Esophagus squamous epithelium (tissue), 5 donors: ENCODE results near the gene CXXC5. TPM values are rescaled to one million over a fixed set of nuclear protein-coding genes. Genes with fewer than 3 reads are reported as not detected.
"Not testable (repeated sequence)": the region's sequence is repeated elsewhere in the genome, so short reads cannot be mapped to it uniquely, and the experiment has no call there.

ENCODE experiments used
- DNase-seq: peaks from one replicate; lab custom pipeline; 2025; lab: John Stamatoyannopoulos, UW
- H3K27ac ChIP-seq, 4 donors: fragments of 200-600 bp; sonication (generic); one replicate each; pipeline ENCODE4 v1.5.1; 2016 to 2019; ENCODE audit warnings: mild to moderate bottlenecking in 1 of 4
- H3K27me3 ChIP-seq, 4 donors: fragments of 200-600 bp; sonication (generic); 1 replicate in 3 of 4; 2 replicates in 1 of 4; pipeline versions ENCODE4 v1.5.1 to v1.6.0; 2017 to 2021; ENCODE audit warnings: antibody characterized with exemption in 1 of 4
- H3K36me3 ChIP-seq, 3 donors: fragments of 200-600 bp; sonication (generic); one replicate each; pipeline ENCODE4 v1.5.1; 2016 to 2019
- H3K4me1 ChIP-seq, 3 donors: fragments of 200-600 bp; sonication (generic); one replicate each; pipeline ENCODE4 v1.5.1; 2017 to 2019
- H3K4me3 ChIP-seq, 4 donors: fragments of 200-600 bp; sonication (generic); 1 replicate in 3 of 4; 2 replicates in 1 of 4; pipeline ENCODE4 v1.5.1; 2016 to 2019; ENCODE audit warnings: mild to moderate bottlenecking in 2 of 4, moderate library complexity in 1 of 4
- H3K9me3 ChIP-seq, 3 donors: fragments of 200-600 bp; sonication (generic); one replicate each; pipeline ENCODE4 v1.5.1; 2016 to 2019
- POLR2A ChIP-seq, 4 donors: fragments of 450-650 bp; IDR thresholded peaks; one replicate each; pipeline ENCODE4 v1.6.1; 2017; ENCODE audit warnings: antibody characterized with exemption in 4 of 4, mild to moderate bottlenecking in 4 of 4, moderate library complexity in 3 of 4
- WGBS, 2 donors: methylation state at CpG; one replicate each; pipeline ENCODE4 v1.1.5; 2018; 5-methylcytosine and 5-hydroxymethylcytosine counted together
- intact Hi-C: fragments of 100-400 bp; cut with DNase I; formaldehyde crosslinking; loops from one replicate; pipeline ENCODE4 v1.15.0; 2022
- total RNA-seq, 4 donors: library from RNA; depleted of rRNA; stranded (reverse); fragments of >200 nt; gene quantifications; one replicate each; pipeline ENCODE4 v1.1.0, GENCODE V29; 2016
- TF ChIP-seq, protein P1 (sequence below), 6 experiments: fragments of 450-650 bp in 4 of 6; fragments of 200-600 bp in 2 of 6; sonication (generic) in 2 of 6; IDR thresholded peaks; one replicate each; pipeline ENCODE4 v1.5.1; 2016 to 2019; ENCODE audit warnings: antibody characterized with exemption in 6 of 6, mild to moderate bottlenecking in 4 of 6, moderate library complexity in 4 of 6
- donor health status: DM: yes; HTN: yes; CAD: no.

The CXXC5 gene
- total RNA-seq, 4 donors from 2014 or later, result 13.9 to 40.4 (median 22.9) TPM

DNA sequence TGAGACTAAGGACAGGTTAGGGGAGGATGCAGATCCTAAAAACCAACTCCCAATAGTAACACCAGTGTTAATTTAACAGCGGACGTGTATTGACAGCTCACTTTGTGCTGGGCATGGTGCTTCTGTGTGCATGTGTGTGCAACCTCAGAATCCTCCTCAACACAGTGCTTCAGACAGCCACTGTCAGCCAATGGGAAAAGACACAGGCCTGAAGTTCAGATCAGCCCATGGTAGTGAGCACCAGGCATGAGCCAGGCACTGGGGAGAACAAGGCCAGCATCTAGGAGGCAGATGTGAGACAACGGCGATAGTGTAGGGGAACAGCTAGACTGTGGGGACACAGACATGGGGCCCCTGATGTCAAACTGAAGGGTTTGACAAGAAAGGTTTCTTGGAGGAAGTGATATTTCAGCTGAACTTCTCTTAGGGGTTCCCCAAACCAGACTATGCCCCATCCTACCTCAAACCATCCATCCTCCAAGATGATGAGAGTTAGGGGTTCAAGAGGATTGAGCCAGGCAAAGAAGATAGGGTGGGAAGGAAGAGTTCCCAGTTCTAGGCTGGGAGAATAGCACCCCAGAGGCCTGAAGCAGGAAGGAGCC, 75.9 kb downstream of the CXXC5 start:
- TF ChIP-seq POLR2A (IDR thresholded peaks at IDR 0.05), result no peak
- TF ChIP-seq, protein P1, sequence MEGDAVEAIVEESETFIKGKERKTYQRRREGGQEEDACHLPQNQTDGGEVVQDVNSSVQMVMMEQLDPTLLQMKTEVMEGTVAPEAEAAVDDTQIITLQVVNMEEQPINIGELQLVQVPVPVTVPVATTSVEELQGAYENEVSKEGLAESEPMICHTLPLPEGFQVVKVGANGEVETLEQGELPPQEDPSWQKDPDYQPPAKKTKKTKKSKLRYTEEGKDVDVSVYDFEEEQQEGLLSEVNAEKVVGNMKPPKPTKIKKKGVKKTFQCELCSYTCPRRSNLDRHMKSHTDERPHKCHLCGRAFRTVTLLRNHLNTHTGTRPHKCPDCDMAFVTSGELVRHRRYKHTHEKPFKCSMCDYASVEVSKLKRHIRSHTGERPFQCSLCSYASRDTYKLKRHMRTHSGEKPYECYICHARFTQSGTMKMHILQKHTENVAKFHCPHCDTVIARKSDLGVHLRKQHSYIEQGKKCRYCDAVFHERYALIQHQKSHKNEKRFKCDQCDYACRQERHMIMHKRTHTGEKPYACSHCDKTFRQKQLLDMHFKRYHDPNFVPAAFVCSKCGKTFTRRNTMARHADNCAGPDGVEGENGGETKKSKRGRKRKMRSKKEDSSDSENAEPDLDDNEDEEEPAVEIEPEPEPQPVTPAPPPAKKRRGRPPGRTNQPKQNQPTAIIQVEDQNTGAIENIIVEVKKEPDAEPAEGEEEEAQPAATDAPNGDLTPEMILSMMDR (IDR thresholded peaks at IDR 0.05), result no peak
- no peak overlapping the region for H3K4me3 ChIP-seq
- intact Hi-C loops, result no loop called here
- no peak overlapping the region for H3K27ac ChIP-seq
- H3K9me3 ChIP-seq, result peaks cover 0 to under 1% (median under 1%) of the 10 kb centered on the region in 3 donors
- DNase-seq, result no peak
- WGBS, 2 donors, result 92 to 96% methylated on average over 3 to 4 of the region's 4 CpGs
- H3K4me1 ChIP-seq, result peaks cover 0 to 8% (median 5%) of the 10 kb centered on the region in 3 donors
- H3K27me3 ChIP-seq, result no peaks in the 10 kb centered on the region
- H3K36me3 ChIP-seq, result no peaks in the 10 kb centered on the region

- Histone ChIP-seq H3K4me3 (no peak overlapping the region), H3K27me3 (no peaks in the 10 kb centered on the region), H3K9me3 (no peaks in the 10 kb centered on the region), H3K4me1 (peaks cover 0 to 8% (median 5%) of the 10 kb centered on the region in 3 donors), H3K27ac (peak overlapping the region in 1 of 4 donors; percentile 22), H3K36me3 (no peaks in the 10 kb centered on the region)
- intact Hi-C loops, result no loop called here
- no peak for TF ChIP-seq POLR2A (IDR thresholded peaks at IDR 0.05)
- TF ChIP-seq, protein P1 (IDR thresholded peaks at IDR 0.05), result no peak
- no peak for DNase-seq
- WGBS, 2 donors, result 80 to 87% methylated on average over 5 of the region's 13 CpGs
These were observed 77.1 kb downstream of the CXXC5 start for GRCh38 chr5:139725073-139725830.

DNA sequence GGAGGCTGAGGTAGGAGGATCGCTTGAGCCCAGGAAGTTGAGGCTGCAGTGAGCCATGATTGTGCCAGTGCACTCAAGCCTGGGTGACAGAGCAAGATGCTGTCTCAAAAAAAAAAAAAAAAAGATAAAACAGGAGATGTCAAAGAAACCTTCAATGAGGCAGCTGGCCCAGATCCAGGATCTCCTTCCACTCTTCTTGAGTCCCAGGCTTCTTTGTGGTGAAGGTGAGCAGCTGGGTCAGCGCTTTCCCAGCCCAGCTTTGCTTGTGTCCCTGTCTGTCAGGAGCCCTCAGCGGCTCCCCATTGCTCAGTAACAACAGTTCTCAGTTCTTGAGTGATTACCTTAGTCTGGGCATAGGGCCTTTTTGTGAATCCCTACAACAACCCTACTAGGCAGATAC, 78.1 kb downstream of the CXXC5 start:
- Histone ChIP-seq H3K36me3 (no peaks in the 10 kb centered on the region), H3K27me3 (no peaks in the 10 kb centered on the region), H3K9me3 (no peaks in the 10 kb centered on the region), H3K4me3 (no peak overlapping the region), H3K27ac (no peak overlapping the region), H3K4me1 (peaks cover 0 to 8% (median 5%) of the 10 kb centered on the region in 3 donors)
- intact Hi-C loops, result no loop called here
- DNase-seq, result no peak
- TF ChIP-seq POLR2A (IDR thresholded peaks at IDR 0.05), result no peak
- TF ChIP-seq, protein P1 (IDR thresholded peaks at IDR 0.05), result no peak
- WGBS, 2 donors, result 89 to 94% methylated on average over 3 of the region's 3 CpGs

GRCh38 chr5:139727615-139728014, 79.5 kb downstream of the CXXC5 start:
- H3K4me1 ChIP-seq, H3K9me3 ChIP-seq, intact Hi-C loops, H3K27ac ChIP-seq, DNase-seq, H3K4me3 ChIP-seq, H3K36me3 ChIP-seq, H3K27me3 ChIP-seq: not testable (repeated sequence)
- WGBS, 2 donors, result 74 to 79% methylated on average over 9 of the region's 9 CpGs

GRCh38 chr5:139731281-139731680, 83.1 kb downstream of the CXXC5 start:
- no peak for DNase-seq
- no peak overlapping the region for H3K27ac ChIP-seq
- no peaks in the 10 kb centered on the region for H3K27me3 ChIP-seq
- no peaks in the 10 kb centered on the region for H3K36me3 ChIP-seq
- no peaks in the 10 kb centered on the region for H3K4me1 ChIP-seq
- intact Hi-C loops, result no loop called here
- no peaks in the 10 kb centered on the region for H3K9me3 ChIP-seq
- WGBS, 2 donors, result 53 to 56% methylated on average over 3 of the region's 3 CpGs
- H3K4me3 ChIP-seq, result no peak overlapping the region
- no peak for TF ChIP-seq POLR2A (IDR thresholded peaks at IDR 0.05)
- TF ChIP-seq, protein P1 (IDR thresholded peaks at IDR 0.05), result no peak
